SIG-M5 (cell line): Measurements from ENCODE around the gene CFAP58.

Experiments
- DNase-seq: peaks from one replicate; lab custom pipeline; 2025; lab: John Stamatoyannopoulos, UW

Gene CFAP58

GRCh38 chr10:104323085-104323484 lies 30.5 kb upstream of the CFAP58 start:
- no peak for DNase-seq

GRCh38 chr10:104323760-104324201 lies 29.9 kb upstream of the CFAP58 start:
- no peak for DNase-seq

- peak; percentile 13 for DNase-seq
Measured at GRCh38 chr10:104324221-104324686, 29.4 kb upstream of the CFAP58 start.

GRCh38 chr10:104324931-104325330 lies 28.7 kb upstream of the CFAP58 start:
- DNase-seq: no peak

- no peak for DNase-seq
Measured at GRCh38 chr10:104325436-104326435, 27.9 kb upstream of the CFAP58 start.

- no peak for DNase-seq
Measured at GRCh38 chr10:104326991-104327610, 26.5 kb upstream of the CFAP58 start.

GRCh38 chr10:104327745-104328645 lies 25.6 kb upstream of the CFAP58 start:
- no peak for DNase-seq

GRCh38 chr10:104328646-104328895 lies 25.1 kb upstream of the CFAP58 start:
- no peak for DNase-seq

GRCh38 chr10:104328896-104329710 lies 24.5 kb upstream of the CFAP58 start:
- peak; percentile 6 for DNase-seq

- no peak for DNase-seq
Measured at GRCh38 chr10:104329735-104330134, 23.9 kb upstream of the CFAP58 start.

- no peak for DNase-seq
Measured at GRCh38 chr10:104330168-104331110, 23.2 kb upstream of the CFAP58 start.

GRCh38 chr10:104331208-104331838 lies 22.3 kb upstream of the CFAP58 start:
- DNase-seq: no peak

- DNase-seq: no peak
Measured at GRCh38 chr10:104332243-104333031, 21.2 kb upstream of the CFAP58 start.

- no peak for DNase-seq
Measured at GRCh38 chr10:104333032-104333727, 20.5 kb upstream of the CFAP58 start.

GRCh38 chr10:104333728-104334373 lies 19.8 kb upstream of the CFAP58 start:
- DNase-seq: no peak

GRCh38 chr10:104334561-104334960 lies 19.1 kb upstream of the CFAP58 start:
- DNase-seq: no peak

- no peak for DNase-seq
Measured at GRCh38 chr10:104334965-104335650, 18.5 kb upstream of the CFAP58 start.
